ENCODE results near the gene AMH. TPM values are rescaled to one million over a fixed set of nuclear protein-coding genes. Genes with fewer than 3 reads are reported as not detected.
A peak's percentile ranks its signal among the peaks of the same experiment; 100 is the strongest.

Gene AMH
- total RNA-seq, 1 donor from 2014 or later, result 4.8 TPM

DNA sequence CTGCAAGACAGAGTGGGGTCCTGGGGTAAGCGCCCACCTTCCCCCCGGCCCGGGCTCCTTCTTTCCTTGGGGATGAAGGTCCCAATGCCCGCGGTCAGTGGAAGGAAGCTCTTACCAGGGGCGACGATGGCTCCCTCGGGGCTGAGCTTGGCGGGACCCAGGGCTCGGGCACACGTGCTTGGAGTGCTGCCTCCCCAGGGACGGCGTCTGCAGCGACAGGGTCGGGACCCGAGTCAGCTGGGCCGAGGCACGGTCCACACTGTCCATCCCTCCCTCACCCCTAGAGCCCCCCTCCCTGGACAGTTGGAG, 3.6 kb downstream of the AMH start:
- peaks cover 2% of the 10 kb centered on the region for H3K27me3 Mint-ChIP-seq
- ChIA-PET POLR2A (interaction anchor here (0.5 to 8.8 kb wide), 8 partner anchors 11 to 355 kb away, joined by 3 to 96 read pairs (median 6); no protein-coding TSS in a partner anchor), CTCF (interaction anchor here (0.7 to 4.2 kb wide), 4 partner anchors 12 to 20 kb away, joined by 3 to 17 read pairs (median 4); no protein-coding TSS in a partner anchor)
- H3K4me1 Mint-ChIP-seq, result peaks cover 42% of the 10 kb centered on the region
- H3K27ac Mint-ChIP-seq, result no peak overlapping the region
- peak overlapping the region; percentile 70 for H3K4me3 Mint-ChIP-seq
- ATAC-seq (ENCODE audit: low read depth) (no peak), DNase-seq (no peak)
- intact Hi-C loops (cut with micrococcal nuclease), result loop anchor here (1.0 kb wide), 2 partner anchors 16 to 21 kb away; partner anchors contain the start of genes PLEKHJ1 and SF3A2
- peaks cover 6% of the 10 kb centered on the region for H3K36me3 Mint-ChIP-seq (ENCODE audit: low read depth)
- H3K9me3 Mint-ChIP-seq, result no peaks in the 10 kb centered on the region
- TF ChIP-seq, protein P1, sequence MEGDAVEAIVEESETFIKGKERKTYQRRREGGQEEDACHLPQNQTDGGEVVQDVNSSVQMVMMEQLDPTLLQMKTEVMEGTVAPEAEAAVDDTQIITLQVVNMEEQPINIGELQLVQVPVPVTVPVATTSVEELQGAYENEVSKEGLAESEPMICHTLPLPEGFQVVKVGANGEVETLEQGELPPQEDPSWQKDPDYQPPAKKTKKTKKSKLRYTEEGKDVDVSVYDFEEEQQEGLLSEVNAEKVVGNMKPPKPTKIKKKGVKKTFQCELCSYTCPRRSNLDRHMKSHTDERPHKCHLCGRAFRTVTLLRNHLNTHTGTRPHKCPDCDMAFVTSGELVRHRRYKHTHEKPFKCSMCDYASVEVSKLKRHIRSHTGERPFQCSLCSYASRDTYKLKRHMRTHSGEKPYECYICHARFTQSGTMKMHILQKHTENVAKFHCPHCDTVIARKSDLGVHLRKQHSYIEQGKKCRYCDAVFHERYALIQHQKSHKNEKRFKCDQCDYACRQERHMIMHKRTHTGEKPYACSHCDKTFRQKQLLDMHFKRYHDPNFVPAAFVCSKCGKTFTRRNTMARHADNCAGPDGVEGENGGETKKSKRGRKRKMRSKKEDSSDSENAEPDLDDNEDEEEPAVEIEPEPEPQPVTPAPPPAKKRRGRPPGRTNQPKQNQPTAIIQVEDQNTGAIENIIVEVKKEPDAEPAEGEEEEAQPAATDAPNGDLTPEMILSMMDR (IDR thresholded peaks at IDR 0.05), result no peak

DNA sequence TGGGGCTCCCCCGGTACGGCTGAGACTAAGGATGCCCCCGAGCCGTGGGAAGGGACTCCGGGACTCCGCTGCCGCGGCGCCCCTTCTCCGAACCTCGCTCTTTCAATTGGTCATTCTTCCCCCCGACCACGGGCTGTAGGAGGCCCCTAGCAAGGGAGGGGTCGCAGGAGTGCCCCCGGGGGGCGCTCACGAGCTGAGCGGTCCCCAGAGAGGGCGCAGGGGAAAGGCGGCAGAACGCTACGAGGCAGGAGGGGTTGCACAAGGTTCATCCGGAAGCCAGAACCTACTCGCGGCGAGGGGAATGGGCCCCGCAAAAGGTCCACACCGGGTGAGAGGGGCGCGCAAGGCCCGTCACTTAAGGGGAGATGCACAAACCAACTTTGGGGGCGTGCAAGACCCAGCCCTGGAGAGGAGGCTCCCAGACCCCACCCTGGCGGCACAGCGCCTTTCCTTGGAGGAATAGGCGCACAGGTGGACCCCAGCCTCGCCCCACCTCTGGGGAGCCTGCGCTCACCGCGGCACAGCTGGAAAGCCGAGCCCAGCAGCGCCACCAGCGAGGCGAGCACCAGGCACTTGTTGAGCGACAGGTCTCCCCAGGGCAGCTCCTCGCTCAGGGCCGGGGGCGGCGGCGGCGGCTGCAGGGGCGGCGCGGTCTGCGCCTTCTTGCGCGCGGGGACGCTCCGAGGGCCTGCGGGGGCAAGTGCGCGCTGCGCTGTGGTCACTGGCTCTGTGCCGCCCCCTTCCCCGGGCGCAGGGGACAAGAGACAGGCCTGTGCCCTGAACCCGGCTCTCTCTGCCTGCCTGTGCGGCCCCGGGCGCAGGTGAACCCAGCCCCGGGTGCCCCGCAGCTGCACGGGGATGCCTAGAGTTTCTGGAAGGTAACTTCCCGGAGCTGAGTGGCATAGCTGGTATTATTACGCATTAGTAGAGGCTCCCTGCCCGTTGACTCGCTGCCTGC, 4.3 kb downstream of the AMH start:
- H3K9me3 Mint-ChIP-seq, result no peaks in the 10 kb centered on the region
- ChIA-PET POLR2A (interaction anchor here (0.5 to 8.8 kb wide), 9 partner anchors 11 to 356 kb away, joined by 3 to 96 read pairs (median 5); no protein-coding TSS in a partner anchor), CTCF (interaction anchor here (0.7 to 4.2 kb wide), 8 partner anchors 12 to 138 kb away, joined by 3 to 17 read pairs (median 4); no protein-coding TSS in a partner anchor)
- H3K4me1 Mint-ChIP-seq, result peaks cover 49% of the 10 kb centered on the region
- peaks cover 2% of the 10 kb centered on the region for H3K27me3 Mint-ChIP-seq
- H3K27ac Mint-ChIP-seq, result no peak overlapping the region
- intact Hi-C loops (cut with micrococcal nuclease), result loop anchor here (1.0 kb wide), 2 partner anchors 17 to 20 kb away; partner anchors contain the start of genes PLEKHJ1 and SF3A2
- ATAC-seq (ENCODE audit: low read depth) (peak; percentile 29), DNase-seq (peak; percentile 59)
- H3K4me3 Mint-ChIP-seq, result peak overlapping the region; percentile 70
- TF ChIP-seq, protein P1 (IDR thresholded peaks at IDR 0.05), result no peak
- H3K36me3 Mint-ChIP-seq (ENCODE audit: low read depth), result peaks cover 6% of the 10 kb centered on the region

DNA sequence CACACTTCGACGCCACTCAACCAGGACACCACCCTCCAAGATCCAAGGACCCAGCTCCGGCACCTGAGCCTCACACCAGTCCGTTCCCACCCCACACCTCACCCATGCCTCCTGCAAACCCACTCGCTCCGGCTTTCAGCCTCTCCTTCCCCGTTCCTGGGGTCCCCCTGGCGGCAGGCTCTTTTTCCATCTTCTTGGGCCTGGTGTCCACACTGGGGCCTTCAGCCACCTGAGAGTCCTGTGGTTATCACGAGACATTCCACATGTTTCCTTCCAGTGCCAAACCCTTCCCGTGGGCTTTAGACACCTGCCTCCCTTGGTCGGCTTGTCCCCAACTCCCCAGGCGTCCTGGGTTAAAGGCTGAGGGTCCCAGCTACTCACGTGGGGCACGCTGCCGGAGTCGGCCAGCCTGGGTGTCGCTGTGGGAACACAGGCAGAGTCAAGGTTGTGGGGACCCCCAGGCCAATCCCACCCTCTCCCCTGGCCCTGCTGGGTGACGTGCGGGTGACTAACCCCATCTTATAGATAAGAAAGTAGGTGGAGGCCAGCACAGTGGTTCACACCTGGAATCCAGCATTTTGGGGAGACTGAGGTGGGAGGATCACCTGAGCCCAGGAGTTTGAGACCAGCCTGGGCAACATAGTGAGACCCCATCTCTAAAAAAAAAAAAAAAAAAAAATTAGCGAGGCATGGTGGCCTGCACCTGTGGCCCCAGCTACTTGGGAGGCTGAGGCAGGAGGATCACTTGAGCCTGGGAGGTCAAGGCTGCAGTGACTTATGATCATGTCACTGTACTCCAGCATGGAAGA, 5.1 kb downstream of the AMH start:
- peaks cover 2% of the 10 kb centered on the region for H3K27me3 Mint-ChIP-seq
- CTCF ChIA-PET, result interaction anchor here (0.9 to 1.8 kb wide), 4 partner anchors 18 to 138 kb away, joined by 3 to 7 read pairs (median 4); no protein-coding TSS in a partner anchor
- H3K4me3 Mint-ChIP-seq, result peak overlapping the region; percentile 69
- DNase-seq (no peak), ATAC-seq (ENCODE audit: low read depth) (no peak)
- H3K27ac Mint-ChIP-seq, result no peak overlapping the region
- H3K9me3 Mint-ChIP-seq, result no peaks in the 10 kb centered on the region
- POLR2A ChIA-PET, result interaction anchor here (0.5 to 8.8 kb wide), 7 partner anchors 9 to 222 kb away, joined by 3 to 96 read pairs (median 4); partner anchors contain the start of gene GADD45B
- TF ChIP-seq, protein P1 (IDR thresholded peaks at IDR 0.05), result no peak
- intact Hi-C loops (cut with micrococcal nuclease), result no loop called here
- peaks cover 55% of the 10 kb centered on the region for H3K4me1 Mint-ChIP-seq
- no peaks in the 10 kb centered on the region for H3K36me3 Mint-ChIP-seq (ENCODE audit: low read depth)

DNA sequence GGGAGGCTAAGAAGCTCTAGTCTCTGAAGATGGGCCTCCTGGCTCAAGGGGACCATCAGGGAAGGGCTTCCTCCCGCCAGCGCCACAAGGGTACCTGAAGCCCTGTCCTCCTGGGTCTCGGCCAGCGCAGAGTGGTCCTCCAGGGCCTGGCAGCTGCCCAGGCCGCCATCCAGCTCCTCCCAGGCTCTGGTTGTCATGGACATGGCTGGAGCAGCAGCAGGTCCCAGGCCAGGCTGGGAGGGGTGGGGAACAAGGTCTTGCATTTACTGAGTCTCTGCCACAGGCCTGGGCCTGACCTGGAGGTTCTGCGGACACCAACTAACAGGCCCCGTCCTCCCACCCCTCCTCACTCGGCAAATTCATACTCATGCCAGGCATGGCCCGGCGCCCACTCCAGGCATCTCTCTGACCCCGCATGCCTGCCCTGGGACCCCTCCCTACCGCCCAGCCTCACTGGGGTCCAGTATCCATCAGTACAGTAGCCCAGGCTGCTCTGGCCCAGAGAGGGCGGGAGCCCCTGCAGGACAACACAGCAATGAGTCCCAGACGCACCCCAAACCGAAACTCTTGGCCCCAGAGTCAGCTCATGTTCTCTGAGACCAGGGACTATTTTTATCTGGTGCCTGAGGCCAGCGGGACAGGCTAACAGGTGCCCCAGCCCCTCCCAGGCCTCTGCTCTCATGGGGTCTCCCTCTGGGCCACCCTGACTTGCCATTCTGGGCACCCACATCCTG, 6.2 kb downstream of the AMH start:
- H3K27ac Mint-ChIP-seq, result no peak overlapping the region

More for the DNA sequence above, 6.2 kb downstream of the AMH start:
- ChIA-PET CTCF (interaction anchor here (1.8 kb wide), 1 partner anchor 17 kb away, joined by 7 read pairs; no protein-coding TSS in a partner anchor), POLR2A (interaction anchor here (0.5 to 8.8 kb wide), 6 partner anchors 8 to 923 kb away, joined by 3 to 96 read pairs (median 4); partner anchors contain the start of gene S1PR4)
- intact Hi-C loops (cut with micrococcal nuclease), result no loop called here
- Mint-ChIP-seq H3K9me3 (no peaks in the 10 kb centered on the region), H3K4me1 (peaks cover 62% of the 10 kb centered on the region), H3K27me3 (no peaks in the 10 kb centered on the region), H3K4me3 (no peak overlapping the region), H3K36me3 (ENCODE audit: low read depth) (no peaks in the 10 kb centered on the region)
- DNase-seq (no peak), ATAC-seq (ENCODE audit: low read depth) (no peak)
- TF ChIP-seq, protein P1 (IDR thresholded peaks at IDR 0.05), result no peak
